PC-3 (cell line): ENCODE results near the gene ZNF628. TPM values are rescaled to one million over a fixed set of nuclear protein-coding genes. Genes with fewer than 3 reads are reported as not detected.
A peak's percentile ranks its signal among the peaks of the same experiment; 100 is the strongest.

ENCODE experiments used
- ATAC-seq: fragments of 200-7000 bp; cut with Tn5 transposase; 2 replicates; pipeline ENCODE4 v1.9.1; 2020; ENCODE audit warnings: mild to moderate bottlenecking, moderate library complexity
- BruUV-seq: library from RNA; stranded (reverse); fragments of 400-500 nt; replicated peaks from 2 replicates; lab custom pipeline; 2021; lab: Mats Ljungman, UMichigan
- CTCF ChIA-PET: fragments of 300-600 bp; sonication (Branson Sonifier 250); formaldehyde crosslinking; loops from one replicate; lab custom pipeline; 2022; ENCODE audit warnings: antibody characterized with exemption; lab: Charles Lee
- POLR2A ChIA-PET: fragments of 300-600 bp; sonication (Branson Sonifier 250); formaldehyde crosslinking; loops from one replicate; lab custom pipeline; 2022; ENCODE audit warnings: antibody characterized with exemption; ENCODE audit not compliant: unreplicated experiment; lab: Charles Lee
- DNase-seq: peaks from one replicate; pipeline ENCODE4 v3.0.0-alpha.2; 2015
- H2AFZ ChIP-seq: fragments of 300-600 bp; sonication (generic); 2 replicates; pipeline ENCODE4 v1.6.0; 2016; ENCODE audit warnings: antibody characterized with exemption, low read length
- H3F3A ChIP-seq: fragments of 300-600 bp; sonication (generic); one replicate; pipeline ENCODE4 v1.6.0; 2017; ENCODE audit warnings: antibody characterized with exemption, low read length, control low read depth, mild to moderate bottlenecking; ENCODE audit not compliant: unreplicated experiment
- H3K27ac ChIP-seq: fragments of 300-600 bp; sonication (generic); 2 replicates; pipeline ENCODE4 v1.5.1; 2016; ENCODE audit warnings: mild to moderate bottlenecking, low read length
- H3K27me3 ChIP-seq: fragments of 300-600 bp; sonication (generic); 2 replicates; pipeline ENCODE4 v1.6.1; 2016; ENCODE audit warnings: low read length, mixed read lengths
- H3K36me3 ChIP-seq: fragments of 300-600 bp; sonication (generic); 2 replicates; pipeline ENCODE4 v1.6.1; 2016; ENCODE audit warnings: low read depth, mixed run types, low read length, mixed read lengths
- H3K4me1 ChIP-seq: fragments of 300-600 bp; sonication (generic); 2 replicates; pipeline ENCODE4 v1.5.1; 2016; ENCODE audit warnings: low read length; ENCODE audit not compliant: insufficient read depth
- H3K4me2 ChIP-seq: fragments of 300-600 bp; sonication (generic); 2 replicates; pipeline ENCODE4 v1.6.0; 2016; ENCODE audit warnings: low read length
- H3K4me3 ChIP-seq: fragments of 300-600 bp; sonication (generic); 2 replicates; pipeline ENCODE4 v1.5.1; 2016; ENCODE audit warnings: mild to moderate bottlenecking, low read length, mixed read lengths
- H3K79me2 ChIP-seq: fragments of 300-600 bp; sonication (generic); 2 replicates; pipeline ENCODE4 v1.6.1; 2017; ENCODE audit warnings: low read length, mixed read lengths
- H3K9ac ChIP-seq: fragments of 300-600 bp; sonication (generic); 2 replicates; pipeline ENCODE4 v1.6.0; 2016; ENCODE audit warnings: mild to moderate bottlenecking, low read length
- H3K9me2 ChIP-seq: fragments of 300-600 bp; sonication (generic); replicated peaks from 2 replicates; pipeline ENCODE4 v1.6.1; 2016; ENCODE audit warnings: mixed run types, low read length, mixed read lengths
- H3K9me3 ChIP-seq: fragments of 300-600 bp; sonication (generic); 2 replicates; pipeline ENCODE4 v1.6.1; 2016; ENCODE audit warnings: low read length, mixed read lengths
- H4K20me1 ChIP-seq: fragments of 300-600 bp; sonication (generic); 2 replicates; pipeline ENCODE4 v1.6.1; 2016; ENCODE audit warnings: low read length, mixed read lengths
- CTCF ChIP-seq: fragments of 300-600 bp; sonication (generic); conservative IDR thresholded peaks from 2 replicates; pipeline ENCODE4 v1.5.1; 2017; ENCODE audit warnings: antibody characterized with exemption, low read depth, mild to moderate bottlenecking, low read length
- EZH2 ChIP-seq: fragments of 300-600 bp; sonication (generic); IDR thresholded peaks from one replicate; pipeline ENCODE4 v1.6.1; 2017; ENCODE audit warnings: antibody characterized with exemption, mild to moderate bottlenecking, low read length; ENCODE audit not compliant: unreplicated experiment
- EZH2phosphoT487 ChIP-seq: fragments of 300-600 bp; sonication (generic); IDR thresholded peaks from 2 replicates; pipeline ENCODE4 v1.6.1; 2018; ENCODE audit warnings: mild to moderate bottlenecking, antibody characterized with exemption, low read length, borderline replicate concordance
- intact Hi-C: fragments of 100-400 bp; cut with micrococcal nuclease; formaldehyde crosslinking; loops from 2 replicates; pipeline ENCODE4 v1.9.0; 2023
- total RNA-seq: library from RNA; depleted of rRNA; stranded (reverse); fragments of >200 nt; gene quantifications from 2 replicates; pipeline ENCODE4 v1.2.3, GENCODE V29; 2014

The ZNF628 gene
- total RNA-seq, 1 experiment from 2014 or later: 11.8 TPM

GRCh38 chr19:55486043-55486970 lies 9.9 kb downstream of the ZNF628 start:
- peaks cover 3% of the 10 kb centered on the region for H3F3A ChIP-seq
- peaks cover 33% of the 10 kb centered on the region for H3K4me1 ChIP-seq
- POLR2A ChIA-PET: interaction anchor here (0.6 kb wide), 1 partner anchor 330 kb away, joined by 23 read pairs; no protein-coding TSS in a partner anchor
- no peaks in the 10 kb centered on the region for H3K36me3 ChIP-seq
- H3K4me2 ChIP-seq: peak overlapping the region; percentile 84
- H2AFZ ChIP-seq: no peak overlapping the region
- no peaks in the 10 kb centered on the region for H3K9me3 ChIP-seq
- ATAC-seq (no peak), DNase-seq (no peak)
- H3K79me2 ChIP-seq: no peaks in the 10 kb centered on the region
- H3K27me3 ChIP-seq: no peaks in the 10 kb centered on the region
- intact Hi-C loops: no loop called here
- H3K9me2 ChIP-seq: no peaks in the 10 kb centered on the region
- CTCF ChIA-PET: interaction anchor here (1.9 kb wide), 1 partner anchor 18 kb away, joined by 13 read pairs; no protein-coding TSS in a partner anchor
- H3K9ac ChIP-seq: no peak overlapping the region
- H3K27ac ChIP-seq: peak overlapping the region; percentile 73; the same call in 1 of the 2 replicates
- TF ChIP-seq CTCF (no peak), EZH2 (no peak), EZH2phosphoT487 (no peak)
- H4K20me1 ChIP-seq: no peaks in the 10 kb centered on the region
- no TSS peak for BruUV-seq
- no peak overlapping the region; the same call in 1 of the 2 replicates for H3K4me3 ChIP-seq

- DNase-seq (peak; percentile 81), ATAC-seq (peak; percentile 69)
- peak overlapping the region; percentile 18 for H3K9ac ChIP-seq
- H3K4me1 ChIP-seq: peaks cover 33% of the 10 kb centered on the region
- intact Hi-C loops: no loop called here
- no peaks in the 10 kb centered on the region for H3K36me3 ChIP-seq
- no TSS peak for BruUV-seq
- peak overlapping the region; percentile 70 for H3K4me2 ChIP-seq
- H2AFZ ChIP-seq: peak overlapping the region; percentile 39
- H3K9me3 ChIP-seq: no peaks in the 10 kb centered on the region
- no peaks in the 10 kb centered on the region for H3K9me2 ChIP-seq
- peaks cover 3% of the 10 kb centered on the region for H3F3A ChIP-seq
- peak overlapping the region; percentile 73 for H3K27ac ChIP-seq
- POLR2A ChIA-PET: interaction anchor here (0.6 kb wide), 1 partner anchor 331 kb away, joined by 23 read pairs; no protein-coding TSS in a partner anchor
- H3K27me3 ChIP-seq: no peaks in the 10 kb centered on the region
- CTCF ChIA-PET: interaction anchor here (0.5 to 1.9 kb wide), 3 partner anchors 11 to 81 kb away, joined by 3 to 13 read pairs (median 3); partner anchors contain the start of gene ZNF628
- TF ChIP-seq EZH2phosphoT487: no peak
- TF ChIP-seq EZH2: no peak
- TF ChIP-seq CTCF: no peak
- peak overlapping the region; percentile 9; the same call in 1 of the 2 replicates for H3K4me3 ChIP-seq
- no peaks in the 10 kb centered on the region for H3K79me2 ChIP-seq
- H4K20me1 ChIP-seq: no peaks in the 10 kb centered on the region
These were observed 10.8 kb downstream of the ZNF628 start for GRCh38 chr19:55486971-55487923.
